ENCODE results near the gene IL4.

GRCh38 chr5:132673939-132674630, at the start of gene IL4:
- TF ChIP-seq, protein P1, sequence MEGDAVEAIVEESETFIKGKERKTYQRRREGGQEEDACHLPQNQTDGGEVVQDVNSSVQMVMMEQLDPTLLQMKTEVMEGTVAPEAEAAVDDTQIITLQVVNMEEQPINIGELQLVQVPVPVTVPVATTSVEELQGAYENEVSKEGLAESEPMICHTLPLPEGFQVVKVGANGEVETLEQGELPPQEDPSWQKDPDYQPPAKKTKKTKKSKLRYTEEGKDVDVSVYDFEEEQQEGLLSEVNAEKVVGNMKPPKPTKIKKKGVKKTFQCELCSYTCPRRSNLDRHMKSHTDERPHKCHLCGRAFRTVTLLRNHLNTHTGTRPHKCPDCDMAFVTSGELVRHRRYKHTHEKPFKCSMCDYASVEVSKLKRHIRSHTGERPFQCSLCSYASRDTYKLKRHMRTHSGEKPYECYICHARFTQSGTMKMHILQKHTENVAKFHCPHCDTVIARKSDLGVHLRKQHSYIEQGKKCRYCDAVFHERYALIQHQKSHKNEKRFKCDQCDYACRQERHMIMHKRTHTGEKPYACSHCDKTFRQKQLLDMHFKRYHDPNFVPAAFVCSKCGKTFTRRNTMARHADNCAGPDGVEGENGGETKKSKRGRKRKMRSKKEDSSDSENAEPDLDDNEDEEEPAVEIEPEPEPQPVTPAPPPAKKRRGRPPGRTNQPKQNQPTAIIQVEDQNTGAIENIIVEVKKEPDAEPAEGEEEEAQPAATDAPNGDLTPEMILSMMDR (conservative IDR thresholded peaks at IDR 0.05 in 1 of 2, IDR thresholded peaks at IDR 0.05 in 1 of 2; ENCODE audit: extremely low read depth in 1 of 2, insufficient read depth in 1 of 2, low read depth in 1 of 2, low read length in 2 of 2): no peak
- TF ChIP-seq EZH2 (IDR thresholded peaks at IDR 0.05; ENCODE audit: borderline replicate concordance, low read length): no peak

Data from mammary epithelial cell (primary cell).